Endothelial cell of umbilical vein (primary cell): ENCODE data around the gene CCDC7. TPM values are rescaled to one million over a fixed set of nuclear protein-coding genes. Genes with fewer than 3 reads are reported as not detected.

Experiments
- BruUV-seq: library from RNA; stranded (reverse); fragments of 400-500 nt; replicated peaks from 2 replicates; lab custom pipeline; 2021; lab: Mats Ljungman, UMichigan
- CTCF ChIA-PET: fragments of 300-600, 350-600 bp; sonication (Branson Sonifier 250); formaldehyde crosslinking; loops from one replicate; lab custom pipeline; 2021; ENCODE audit warnings: antibody characterized with exemption, inconsistent platforms; lab: Charles Lee
- POLR2A ChIA-PET: fragments of 300-600, 350-600 bp; sonication (Branson Sonifier 250); formaldehyde crosslinking; loops from one replicate; lab custom pipeline; 2021; ENCODE audit warnings: antibody characterized with exemption, inconsistent platforms; lab: Charles Lee
- DNase-seq: peaks from one replicate; pipeline ENCODE4 v3.0.0-alpha.2; 2011; ENCODE audit warnings: low read depth, low spot score
- FAIRE-seq: peaks from 2 replicates; lab custom pipeline; 2011; peaks lifted over from hg19 to GRCh38; lab: Jason Lieb, UNC
- H2AFZ ChIP-seq: 2 replicates; pipeline ENCODE4 v1.6.0; 2012; ENCODE audit warnings: low read depth, low read length, control low read depth, inconsistent platforms
- H3K27ac ChIP-seq: 2 replicates; pipeline ENCODE4 v1.5.1; 2011; ENCODE audit warnings: low read depth, mild to moderate bottlenecking, control low read depth, low read length, moderate library complexity; ENCODE audit not compliant: insufficient read depth
- H3K27me3 ChIP-seq, 2 experiments: 2 replicates each; pipeline versions ENCODE4 v1.6.0 to v1.6.1; 2011; ENCODE audit warnings: low read length in 2 of 2, mixed read lengths in 1 of 2; ENCODE audit not compliant: control insufficient read depth in 2 of 2, insufficient read depth in 2 of 2
- H3K36me3 ChIP-seq, 2 experiments: 2 replicates in 1 of 2; 3 replicates in 1 of 2; pipeline ENCODE4 v1.5.1; 2011; ENCODE audit warnings: low read length in 2 of 2, mild to moderate bottlenecking in 1 of 2, moderate library complexity in 1 of 2; ENCODE audit not compliant: control insufficient read depth in 2 of 2, insufficient read depth in 2 of 2; ENCODE audit errors: extremely low read depth in 1 of 2
- H3K4me1 ChIP-seq: 3 replicates; pipeline ENCODE4 v1.5.1; 2011; ENCODE audit warnings: mild to moderate bottlenecking, low read length; ENCODE audit not compliant: control insufficient read depth, insufficient read depth; ENCODE audit errors: extremely low read depth
- H3K4me2 ChIP-seq: 2 replicates; pipeline ENCODE4 v1.6.1; 2011; ENCODE audit warnings: low read length, control low read depth, mixed read lengths; ENCODE audit not compliant: insufficient read depth
- H3K4me3 ChIP-seq, 3 experiments: fragments of 200-600 bp in 1 of 3; sonication (generic), shearing (Covaris generic) in 1 of 3; replicated peaks in 1 of 3; 2 replicates each; pipeline ENCODE4 v1.5.1; 2011 to 2016; ENCODE audit warnings: control low read depth in 3 of 3, low read length in 3 of 3, mild to moderate bottlenecking in 2 of 3, inconsistent platforms in 1 of 3, low read depth in 1 of 3, moderate library complexity in 1 of 3; ENCODE audit not compliant: insufficient read depth in 1 of 3
- H3K79me2 ChIP-seq: 2 replicates; pipeline ENCODE4 v1.6.0; 2012; ENCODE audit warnings: low read length, inconsistent platforms; ENCODE audit not compliant: control insufficient read depth, insufficient read depth
- H3K9ac ChIP-seq: replicated peaks from 2 replicates; pipeline ENCODE3; 2011; ENCODE audit warnings: low read length, control low read depth; ENCODE audit not compliant: insufficient read depth; ENCODE audit errors: extremely low read depth
- H3K9me1 ChIP-seq: replicated peaks from 3 replicates; pipeline ENCODE4 v1.6.0; 2011; ENCODE audit warnings: mild to moderate bottlenecking, low read length; ENCODE audit not compliant: control insufficient read depth, insufficient read depth; ENCODE audit errors: extremely low read depth
- H3K9me3 ChIP-seq: replicated peaks from 2 replicates; pipeline ENCODE4 v1.5.1; 2012; ENCODE audit warnings: low read length, inconsistent platforms; ENCODE audit not compliant: control insufficient read depth, insufficient read depth
- H4K20me1 ChIP-seq: replicated peaks from 2 replicates; pipeline ENCODE3; 2011; ENCODE audit warnings: mild to moderate bottlenecking, low read length; ENCODE audit not compliant: control insufficient read depth, insufficient read depth; ENCODE audit errors: extremely low read depth
- CTCF ChIP-seq, 2 donors: IDR thresholded peaks; 1 replicate in 1 of 2; 2 replicates in 1 of 2; pipeline ENCODE4 v1.5.1; 2011; ENCODE audit warnings: low read length in 2 of 2, mild to moderate bottlenecking in 2 of 2, moderate library complexity in 2 of 2, control low read depth in 1 of 2, inconsistent platforms in 1 of 2, low read depth in 1 of 2; ENCODE audit not compliant: insufficient read depth in 1 of 2; ENCODE audit errors: extremely low read depth in 1 of 2
- EZH2 ChIP-seq: IDR thresholded peaks from 2 replicates; pipeline ENCODE4 v1.6.1; 2012; ENCODE audit warnings: borderline replicate concordance, low read depth, mild to moderate bottlenecking, moderate library complexity, low read length, inconsistent platforms; ENCODE audit not compliant: severe bottlenecking
- FOS ChIP-seq: IDR thresholded peaks from 2 replicates; pipeline ENCODE4 v1.6.1; 2011; ENCODE audit warnings: mild to moderate bottlenecking, low read length, moderate library complexity, borderline replicate concordance; ENCODE audit not compliant: insufficient read depth
- GATA2 ChIP-seq: IDR thresholded peaks from 2 replicates; pipeline ENCODE4 v1.7.0; 2011; ENCODE audit warnings: low read depth, mild to moderate bottlenecking, moderate library complexity, mixed read lengths, low read length; ENCODE audit not compliant: insufficient read length, insufficient read depth
- JUN ChIP-seq: IDR thresholded peaks from 2 replicates; pipeline ENCODE4 v1.6.1; 2011; ENCODE audit warnings: borderline replicate concordance, low read depth; ENCODE audit not compliant: insufficient read length, insufficient read depth
- MYC ChIP-seq: IDR thresholded peaks from one replicate; pipeline ENCODE4 v1.6.1; 2011; ENCODE audit warnings: mild to moderate bottlenecking, low read depth, low read length
- POLR2A ChIP-seq: IDR thresholded peaks from 2 replicates; pipeline ENCODE4 v1.6.1; 2012; ENCODE audit warnings: low read depth, mild to moderate bottlenecking, control low read depth, low read length
- POLR2AphosphoS5 ChIP-seq: IDR thresholded peaks from 2 replicates; pipeline ENCODE4 v1.6.1; 2012; ENCODE audit warnings: low read depth, mild to moderate bottlenecking, control low read depth, low read length, moderate library complexity; ENCODE audit not compliant: insufficient read depth
- dilution Hi-C: fragments of 300-500 bp; cut with MboI; formaldehyde crosslinking; loops from one replicate; pipeline ENCODE4 v1.15.0; 2019; ENCODE audit warnings: low sequenced_read_pairs; ENCODE audit not compliant: extremely low pct_ligation_motif_present
- intact Hi-C: fragments of 100-400 bp; cut with micrococcal nuclease; formaldehyde crosslinking; loops from one replicate; pipeline ENCODE4 v1.10.0; 2022
- polyA plus RNA-seq, 4 experiments: library from polyadenylated mRNA; depleted of rRNA in 3 of 4; stranded (reverse) in 3 of 4; unstranded in 1 of 4; fragments of >200 nt; gene quantifications; 2 replicates each; pipeline versions ENCODE4 v1.2.1 to v1.2.3, GENCODE V29; 2011 to 2012; ENCODE audit warnings: missing spikeins in 1 of 4
- total RNA-seq: library from RNA; stranded (reverse); gene quantifications from 2 replicates; pipeline ENCODE4 v1.2.3, GENCODE V29; 2021
- TF ChIP-seq, protein P1 (sequence below): IDR thresholded peaks from 2 replicates; pipeline ENCODE4 v1.6.1; 2011; ENCODE audit not compliant: insufficient read depth, insufficient read length

The CCDC7 gene
- total and polyA plus RNA-seq, 2 donors (not counting 3 experiments of a cell fraction or from before 2014, with no cell fraction given): 0.35 to 8.2 TPM

- Histone ChIP-seq H3K9ac (no peak overlapping the region), H3K4me2 (no peak overlapping the region), H4K20me1 (no peaks in the 10 kb centered on the region), H3K79me2 (no peaks in the 10 kb centered on the region), H3K9me3 (no peaks in the 10 kb centered on the region), H3K4me1 (no peaks in the 10 kb centered on the region), H3K9me1 (no peaks in the 10 kb centered on the region), H3K27me3 (no peaks in the 10 kb centered on the region), H3K36me3 (no peaks in the 10 kb centered on the region), H3K4me3 (no peak overlapping the region), H3K27ac (no peak overlapping the region), H2AFZ (no peak overlapping the region)
- BruUV-seq: no TSS peak
- intact Hi-C loops: loop anchor here (2.0 kb wide), 1 partner anchor 295 kb away; no protein-coding TSS in a partner anchor
- DNase-seq (no peak), FAIRE-seq (no peak)
- TF ChIP-seq POLR2AphosphoS5 (no peak), CTCF (IDR thresholded peaks at IDR 0.05; ENCODE audit: extremely low read depth in 1 of 2, insufficient read depth in 1 of 2, low read depth in 1 of 2, low read length in 2 of 2) (peak in 1 of 2 donors; percentile 16)
- dilution Hi-C loops: no loop called here
- ChIA-PET CTCF (interaction anchor here (1.9 kb wide), 1 partner anchor 295 kb away, joined by 8 read pairs; no protein-coding TSS in a partner anchor), POLR2A (no interaction called here)
Measured at GRCh38 chr10:32713560-32713959, 267.6 kb downstream of the CCDC7 start.

GRCh38 chr10:32731527-32731926, 285.6 kb downstream of the CCDC7 start:
- no peaks in the 10 kb centered on the region for H3K79me2 ChIP-seq
- no peaks in the 10 kb centered on the region for H3K27me3 ChIP-seq
- H3K36me3 ChIP-seq: no peaks in the 10 kb centered on the region
- no peak for FAIRE-seq
- no peak overlapping the region for H3K9ac ChIP-seq
- DNase-seq: no peak
- BruUV-seq: no TSS peak
- ChIA-PET POLR2A (no interaction called here), CTCF (no interaction called here)
- H3K27ac ChIP-seq: no peak overlapping the region
- no peak overlapping the region for H3K4me2 ChIP-seq
- no peak overlapping the region for H2AFZ ChIP-seq
- H3K4me3 ChIP-seq: no peak overlapping the region
- H3K9me1 ChIP-seq: no peaks in the 10 kb centered on the region
- H4K20me1 ChIP-seq: no peaks in the 10 kb centered on the region
- H3K9me3 ChIP-seq: no peaks in the 10 kb centered on the region
- no peak for TF ChIP-seq JUN
- TF ChIP-seq CTCF (IDR thresholded peaks at IDR 0.05; ENCODE audit: extremely low read depth in 1 of 2, insufficient read depth in 1 of 2, low read depth in 1 of 2, low read length in 2 of 2): no peak
- TF ChIP-seq, protein P1, sequence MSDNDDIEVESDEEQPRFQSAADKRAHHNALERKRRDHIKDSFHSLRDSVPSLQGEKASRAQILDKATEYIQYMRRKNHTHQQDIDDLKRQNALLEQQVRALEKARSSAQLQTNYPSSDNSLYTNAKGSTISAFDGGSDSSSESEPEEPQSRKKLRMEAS: no peak
- TF ChIP-seq MYC: no peak
- no peak for TF ChIP-seq FOS
- TF ChIP-seq POLR2AphosphoS5: no peak
- no peak for TF ChIP-seq EZH2
- no peak for TF ChIP-seq POLR2A
- no peak for TF ChIP-seq GATA2
- H3K4me1 ChIP-seq: no peaks in the 10 kb centered on the region
- intact Hi-C loops: no loop called here
- dilution Hi-C loops: no loop called here
